ENCODE data around the gene EED. TPM values are rescaled to one million over a fixed set of nuclear protein-coding genes. Genes with fewer than 3 reads are reported as not detected.

EED gene
- total and polyA plus RNA-seq, 9 of the 15 experiments (the other 6 are each of a cell fraction or from before 2014, with no cell fraction given) = 33.0 to 110 (median 55.1) TPM

GRCh38 chr11:86301742-86302091 lies 57.2 kb downstream of the EED start (continued):
- no peak for TF ChIP-seq NKRF (IDR thresholded peaks at IDR 0.05; ENCODE audit: borderline replicate concordance)
- TF ChIP-seq POLR3G (IDR thresholded peaks at IDR 0.05; ENCODE audit: extremely low read depth, insufficient read length, insufficient replicate concordance) = no peak
- TF ChIP-seq USF1 (CRISPR knock-in tag; IDR thresholded peaks at IDR 0.05) = no peak
- no peak for TF ChIP-seq KDM1A (IDR thresholded peaks at IDR 0.05)

- WGBS (ENCODE audit: insufficient coverage, low coverage, missing lambda C conversion rate) = 0% methylated on average over 30 of the region's 30 CpGs
- intact Hi-C loops (cut with micrococcal nuclease) (no loop called here), in situ Hi-C loops (cut with MboI) (no loop called here)
- Histone ChIP-seq H3K4me2 (ENCODE audit: insufficient read depth, low read length) (peak within 1 kb of the TSS; percentile 90), H3K4me1 (replicated peaks in 1 of 2; ENCODE audit: control insufficient read depth in 2 of 2, insufficient read depth in 2 of 2, low read length in 2 of 2) (no peaks in the 10 kb centered on the region; a peak in 1 of 5 replicates), H3K27ac (ENCODE audit: extremely low read depth, low read depth, low read length) (peak within 1 kb of the TSS; percentile 90), H2AFZ (ENCODE audit: low read depth, low read length) (peak within 1 kb of the TSS; percentile 98), H3K36me3 (ENCODE audit: control insufficient read depth, insufficient read depth, low read length) (peaks cover 10% of the 10 kb centered on the region; the same call in 1 of the 3 replicates), H3K4me3 (peak within 1 kb of the TSS; percentile 79), H3K9ac (ENCODE audit: insufficient read depth in 1 of 2, low read depth in 2 of 2, low read length in 2 of 2) (peak within 1 kb of the TSS; percentile 85 to 99), H3K27me3 (ENCODE audit: control insufficient read depth in 2 of 2, insufficient read depth in 2 of 2, low read length in 2 of 2) (no peaks in the 10 kb centered on the region), H4K20me1 (replicated peaks; ENCODE audit: control insufficient read depth, insufficient read depth, low read length) (no peaks in the 10 kb centered on the region), H3K9me3 (replicated peaks; ENCODE audit: control insufficient read depth, insufficient read depth, low read depth, low read length) (no peaks in the 10 kb centered on the region), H3K79me2 (ENCODE audit: control insufficient read depth, insufficient read depth, low read length) (peaks cover 28% of the 10 kb centered on the region), H3K9me1 (ENCODE audit: control insufficient read depth, insufficient read depth, low read length) (no peaks in the 10 kb centered on the region)
- ATAC-seq = peak; percentile 99
- ChIA-PET POLR2A (interaction anchor here (0.5 to 1.2 kb wide), 6 partner anchors 8 to 1283 kb away, joined by 3 to 6 read pairs (median 4); no protein-coding TSS in a partner anchor), CTCF (ENCODE audit: low intra/inter-chr PET ratio) (no interaction called here)
- FAIRE-seq = peak; percentile 95
- BruUV-seq (replicated peaks) = no TSS peak
- DNase-seq (ENCODE audit: extremely low read depth in 1 of 4, low spot score in 3 of 4) = peak; percentile 85 to 99 (median 92)
- TF ChIP-seq MEF2A (IDR thresholded peaks at IDR 0.05; ENCODE audit: control insufficient read depth, low read depth, low read length) = no peak
- peak; percentile 92 for TF ChIP-seq PHF20 (IDR thresholded peaks at IDR 0.05; ENCODE audit: partially characterized antibody)
- no peak for TF ChIP-seq FIP1L1 (IDR thresholded peaks at IDR 0.05; ENCODE audit: low read depth, low read length, poor library complexity, severe bottlenecking)
- TF ChIP-seq ZNF3 (CRISPR knock-in tag; IDR thresholded peaks at IDR 0.05) = no peak
- TF ChIP-seq SMARCA4 (IDR thresholded peaks at IDR 0.05) = peak; percentile 46
- no peak for TF ChIP-seq NCOA4 (IDR thresholded peaks at IDR 0.05; ENCODE audit: partially characterized antibody)
- TF ChIP-seq CHCHD3 (CRISPR knock-in tag; IDR thresholded peaks at IDR 0.05) = no peak
- peak; percentile 78 for TF ChIP-seq TAF1 (IDR thresholded peaks at IDR 0.05; ENCODE audit: control insufficient read depth, extremely low read depth, insufficient read depth, low read length, severe bottlenecking)
- no peak for TF ChIP-seq RUNX1 (IDR thresholded peaks at IDR 0.05; ENCODE audit: low read depth)
- TF ChIP-seq ERF (CRISPR knock-in tag; IDR thresholded peaks at IDR 0.05) = no peak
- no peak for TF ChIP-seq TCF15 (CRISPR knock-in tag; IDR thresholded peaks at IDR 0.05)
- TF ChIP-seq SMAD2 (IDR thresholded peaks at IDR 0.05; ENCODE audit: low read depth, low read length) = no peak
- TF ChIP-seq ZNF384 (IDR thresholded peaks at IDR 0.05; ENCODE audit: low read depth, low read length) = no peak
- no peak for TF ChIP-seq NR2F6 (CRISPR knock-in tag; IDR thresholded peaks at IDR 0.05)
- TF ChIP-seq ZNF551 (CRISPR knock-in tag; IDR thresholded peaks at IDR 0.05) = no peak
- no peak for TF ChIP-seq GABPB2 (CRISPR knock-in tag; conservative IDR thresholded peaks at IDR 0.05)
Measured at GRCh38 chr11:86302092-86302793, 57.7 kb downstream of the EED start, which contains the start of gene HIKESHI. HIKESHI (plus strand) TSS chr11:86302240; CDS start chr11:86302449, 209 bp downstream.
